CD4-positive, alpha-beta T cell treated with Interleukin-6 at 100 ng/mL for 8 hours (primary cell): Measurements from ENCODE around the gene HYAL1.
"Not testable (repeated sequence)": the region's sequence is repeated elsewhere in the genome, so short reads cannot be mapped to it uniquely, and the experiment has no call there.

Source experiments
- DNase-seq: peaks from one replicate; pipeline ENCODE4 v3.0.0-alpha.2; 2020; ENCODE audit warnings: mixed read lengths, low spot score

Gene HYAL1

GRCh38 chr3:50294089-50294488 is 9.3 kb downstream of the HYAL1 start:
- DNase-seq = no peak

GRCh38 chr3:50293079-50293801 is 10.1 kb downstream of the HYAL1 start:
- DNase-seq = no peak

GRCh38 chr3:50292159-50293078 is 11.0 kb downstream of the HYAL1 start, which contains the start of gene IFRD2:
IFRD2 (minus strand) TSS chr3:50292429; CDS start chr3:50292274, 155 bp downstream.
- DNase-seq = peak; percentile 96

GRCh38 chr3:50290161-50290641 is 13.2 kb downstream of the HYAL1 start:
- DNase-seq = no peak

- no peak for DNase-seq
Measured at GRCh38 chr3:50289130-50289529, 14.2 kb downstream of the HYAL1 start.

- no peak for DNase-seq
Measured at GRCh38 chr3:50288387-50289007, 14.9 kb downstream of the HYAL1 start.

GRCh38 chr3:50287262-50287661 is 16.1 kb downstream of the HYAL1 start:
- DNase-seq = no peak

DNA sequence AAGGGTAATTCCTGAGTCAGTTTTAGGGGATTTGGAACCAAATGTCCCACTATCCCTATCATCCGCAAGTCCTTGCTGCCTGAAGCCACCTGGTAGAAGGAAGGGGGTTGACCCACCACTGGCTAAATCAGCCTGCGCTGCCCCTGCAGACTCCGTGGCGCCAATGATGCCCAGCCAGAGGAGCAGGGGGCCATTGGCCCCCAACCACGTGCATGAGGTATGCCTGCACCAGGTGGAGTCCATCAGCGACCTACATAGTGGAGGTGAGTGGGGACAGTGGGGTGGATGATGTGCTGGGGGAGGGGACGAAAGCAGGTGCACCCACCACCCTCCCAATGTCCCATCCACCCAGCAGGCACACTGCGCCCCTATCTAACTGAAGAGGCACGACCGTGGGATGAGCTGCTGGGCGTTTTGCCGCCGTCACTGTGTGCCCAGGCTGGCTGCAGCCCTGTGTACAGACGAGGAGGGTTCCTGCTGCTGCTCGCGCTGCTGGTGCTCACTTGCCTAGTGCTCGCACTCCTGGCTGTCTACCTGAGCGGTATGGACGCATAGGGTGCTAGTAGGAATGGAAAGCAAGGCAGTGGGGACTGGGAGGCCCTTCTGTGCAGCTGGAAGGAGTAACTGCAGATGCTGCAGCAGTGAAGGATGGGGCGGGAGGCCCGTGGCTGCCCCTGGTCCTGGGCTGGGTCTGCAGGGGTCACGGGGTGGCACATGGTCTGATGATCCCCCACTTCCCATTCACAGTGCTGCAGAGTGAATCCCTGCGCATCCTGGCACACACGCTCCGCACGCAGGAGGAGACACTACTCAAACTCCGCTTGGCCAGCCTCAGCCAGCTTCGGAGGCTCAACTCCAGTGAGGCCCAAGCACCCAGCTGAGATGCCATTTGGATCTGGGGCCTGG is 16.8 kb downstream of the HYAL1 start:
- DNase-seq = no peak

GRCh38 chr3:50284121-50284520 is 19.3 kb downstream of the HYAL1 start:
- DNase-seq = not testable (repeated sequence)

DNA sequence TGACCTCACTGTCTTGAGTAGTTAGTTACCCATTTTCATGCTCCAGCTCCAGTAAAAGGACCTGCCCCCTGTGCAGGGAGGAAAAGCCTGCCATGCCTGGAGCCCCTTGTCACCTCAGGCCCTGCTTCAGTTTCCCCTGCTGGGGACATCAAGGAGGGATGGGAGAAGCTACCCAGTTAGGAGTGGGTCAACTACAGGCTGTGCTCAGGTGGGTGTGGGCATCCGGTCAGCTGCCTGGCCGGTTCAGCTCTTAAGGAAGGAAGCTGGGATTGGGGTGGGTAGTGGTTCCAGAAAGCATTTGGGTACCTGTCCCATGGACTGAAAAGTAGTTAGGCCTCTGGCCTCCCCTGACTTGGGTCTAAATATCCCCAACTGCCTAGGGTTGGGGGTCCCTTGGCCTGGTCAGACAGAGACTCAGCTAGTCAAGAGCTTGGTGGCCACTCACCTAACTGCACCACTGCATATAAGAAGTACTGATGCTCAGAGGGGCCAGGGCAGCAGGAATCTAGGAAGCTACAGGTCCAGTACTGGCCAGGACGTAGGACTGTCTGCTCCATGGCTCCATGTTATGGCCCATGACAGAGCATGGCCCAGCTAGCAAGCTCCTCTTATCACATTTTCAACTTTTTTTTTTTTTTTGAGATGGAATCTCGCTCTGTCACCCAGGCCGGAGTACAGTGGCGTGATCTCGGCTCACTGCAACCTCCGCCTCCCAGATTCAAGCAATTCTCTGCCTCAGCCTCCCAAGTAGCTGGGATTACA is 23.9 kb downstream of the HYAL1 start:
- no peak for DNase-seq

- no peak for DNase-seq
Measured at GRCh38 chr3:50278880-50279224, 24.5 kb downstream of the HYAL1 start, which contains the start of gene LSMEM2. LSMEM2 (plus strand) TSS chr3:50279087; CDS start chr3:50279114, 27 bp downstream.

DNA sequence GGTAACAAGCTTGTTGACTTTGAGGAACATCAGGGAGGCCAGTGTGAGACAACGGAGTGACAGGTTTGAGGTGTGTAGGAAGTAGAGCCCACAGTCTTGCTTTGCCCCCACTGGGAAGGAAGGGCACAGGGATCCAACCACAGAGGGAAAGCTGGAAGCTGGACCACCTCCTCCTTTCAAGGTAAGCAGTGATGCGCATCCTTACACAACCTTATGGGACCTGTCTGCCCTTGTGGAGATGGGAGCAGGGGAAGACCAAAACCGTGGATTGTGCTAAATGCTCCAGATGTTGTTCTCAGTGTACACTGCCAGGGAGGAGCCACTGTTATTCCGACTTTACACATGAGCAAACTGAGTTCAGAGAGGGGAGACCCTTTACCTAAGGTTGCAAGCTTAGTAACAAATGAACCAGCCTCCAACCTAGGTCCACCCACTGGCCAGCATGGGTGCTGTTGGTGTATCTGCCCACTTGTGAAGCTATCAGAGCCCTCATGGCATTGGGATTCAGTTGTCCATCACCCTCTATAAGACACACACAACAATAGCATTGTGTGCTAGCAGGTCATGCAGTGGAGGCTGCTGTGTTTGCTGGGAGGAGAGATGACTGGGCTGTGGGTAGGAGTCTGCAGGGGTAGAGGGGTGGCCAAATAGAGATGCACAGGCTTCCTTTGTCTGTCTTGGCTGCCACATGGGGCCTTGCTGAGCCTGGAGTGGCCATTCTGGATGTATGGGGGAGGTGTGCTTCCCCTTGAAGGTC is 25.1 kb downstream of the HYAL1 start:
- DNase-seq = no peak

- DNase-seq = no peak
Measured at GRCh38 chr3:50276762-50277101, 26.6 kb downstream of the HYAL1 start.

GRCh38 chr3:50275996-50276761 is 27.2 kb downstream of the HYAL1 start:
- DNase-seq = no peak

- no peak for DNase-seq
Measured at GRCh38 chr3:50275141-50275995, 28.0 kb downstream of the HYAL1 start.

DNA sequence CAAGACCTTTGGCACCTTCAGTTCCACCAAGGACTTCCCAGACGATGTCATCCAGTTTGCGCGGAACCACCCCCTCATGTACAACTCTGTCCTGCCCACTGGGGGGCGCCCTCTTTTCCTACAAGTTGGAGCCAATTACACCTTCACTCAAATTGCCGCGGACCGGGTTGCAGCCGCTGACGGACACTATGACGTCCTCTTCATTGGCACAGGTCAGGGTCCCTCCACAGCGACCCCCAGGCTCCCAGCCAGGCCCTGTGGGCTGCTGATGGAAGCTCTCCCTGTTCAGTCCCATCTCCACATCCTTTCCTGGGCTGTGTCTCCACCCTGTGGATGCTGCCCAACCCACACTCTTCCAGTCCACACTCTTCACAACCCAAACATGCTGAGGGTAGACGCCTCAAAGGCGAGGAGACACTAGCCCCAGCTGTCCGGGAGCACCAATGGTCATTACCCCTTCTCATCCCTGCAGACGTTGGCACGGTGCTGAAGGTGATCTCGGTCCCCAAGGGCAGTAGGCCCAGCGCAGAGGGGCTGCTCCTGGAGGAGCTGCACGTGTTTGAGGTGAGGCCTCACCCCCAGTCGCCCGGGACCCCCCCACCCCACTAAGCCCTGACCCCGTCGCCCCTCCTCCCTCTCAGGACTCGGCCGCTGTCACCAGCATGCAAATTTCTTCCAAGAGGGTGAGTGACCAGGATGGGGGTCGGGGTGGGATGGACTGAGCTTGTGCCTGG is 28.8 kb downstream of the HYAL1 start:
- DNase-seq = peak; percentile 69

DNA sequence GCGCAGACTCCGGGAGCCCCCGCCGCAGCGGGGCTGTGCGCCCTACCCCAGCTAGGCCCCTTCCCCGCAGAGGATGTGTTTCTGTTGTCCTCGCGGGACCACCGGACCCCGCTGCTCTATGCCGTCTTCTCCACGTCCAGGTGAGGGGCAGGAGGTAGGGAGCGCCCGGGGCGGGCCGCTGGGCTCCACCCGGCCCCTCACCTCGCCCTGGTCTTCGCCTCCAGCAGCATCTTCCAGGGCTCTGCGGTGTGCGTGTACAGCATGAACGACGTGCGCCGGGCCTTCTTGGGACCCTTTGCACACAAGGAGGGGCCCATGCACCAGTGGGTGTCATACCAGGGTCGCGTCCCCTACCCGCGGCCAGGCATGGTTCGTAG is 29.7 kb downstream of the HYAL1 start:
- no peak for DNase-seq
